GM12873 (cell line): ENCODE results near the gene STAT5B.

Experiments used
- CTCF ChIP-seq: IDR thresholded peaks from 2 replicates; pipeline ENCODE4 v1.5.1; 2012; ENCODE audit warnings: low read depth, mild to moderate bottlenecking, moderate library complexity, low read length, control low read depth; ENCODE audit not compliant: insufficient read depth; ENCODE audit errors: missing control alignments

Gene STAT5B

DNA sequence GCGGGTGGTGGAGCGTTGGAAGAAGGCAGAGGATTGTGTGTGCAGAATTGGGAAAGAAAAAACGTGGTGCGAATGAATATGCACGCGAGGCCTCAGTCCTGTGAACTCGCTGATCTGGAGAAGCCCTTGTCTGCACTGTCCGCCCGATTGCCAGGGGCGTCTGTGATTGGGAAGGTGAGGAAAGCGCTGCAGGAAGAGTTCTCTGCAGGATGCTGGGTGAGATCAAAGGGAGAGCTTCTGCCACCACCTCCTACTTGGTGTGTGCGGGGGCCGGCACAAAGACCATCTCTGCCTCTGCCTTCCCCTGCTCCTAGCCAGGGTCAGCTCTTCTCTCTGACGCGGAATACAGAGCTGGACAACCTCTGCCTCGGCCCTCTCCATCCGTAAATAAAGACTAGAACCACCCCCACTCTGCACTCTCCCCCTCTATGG lies 120.6 kb downstream of the STAT5B start:
- TF ChIP-seq CTCF, result no peak

GRCh38 chr17:42153919-42154742 lies 122.1 kb downstream of the STAT5B start:
- TF ChIP-seq CTCF, result no peak
